HepG2 (cell line): ENCODE measurements around the gene CTIF. TPM values are rescaled to one million over a fixed set of nuclear protein-coding genes. Genes with fewer than 3 reads are reported as not detected.

Source experiments
- ATAC-seq: fragments of 200-7000 bp; cut with Tn5 transposase; 3 replicates; pipeline ENCODE4 v1.9.1; 2020; ENCODE audit warnings: mild to moderate bottlenecking, moderate library complexity
- BruUV-seq: library from RNA; stranded (reverse); fragments of 400-500 nt; replicated peaks from 2 replicates; lab custom pipeline; 2021; lab: Mats Ljungman, UMichigan
- CTCF ChIA-PET: fragments of 300-600 bp; formaldehyde crosslinking; extraction: SDS; loops from one replicate; lab custom pipeline; 2021; ENCODE audit warnings: low total read pairs, inconsistent platforms, low intra/inter-chr PET ratio; lab: Yijun Ruan, JAX
- POLR2A ChIA-PET: fragments of 350-600 bp; sonication (Branson Sonifier 250); formaldehyde crosslinking; loops from one replicate; lab custom pipeline; 2020; ENCODE audit warnings: antibody characterized with exemption, inconsistent platforms; lab: Yijun Ruan, JAX
- DNase-seq: peaks from one replicate; pipeline ENCODE4 v3.0.0-alpha.2; 2015; ENCODE audit warnings: low spot score
- FAIRE-seq: peaks from 3 replicates; lab custom pipeline; 2011; peaks lifted over from hg19 to GRCh38; lab: Jason Lieb, UNC
- H2AFZ ChIP-seq: one replicate; pipeline ENCODE4 v1.6.1; 2011; ENCODE audit warnings: low read length, inconsistent platforms
- H3K27ac ChIP-seq: fragments of 300-600 bp; 3 replicates; pipeline ENCODE4 v1.8.0; 2011; ENCODE audit warnings: mixed run types, mild to moderate bottlenecking, mixed read lengths, low read length, inconsistent platforms; ENCODE audit not compliant: insufficient read depth; ENCODE audit errors: extremely low read length
- H3K27me3 ChIP-seq, 2 experiments: fragments of 200-600 bp in 1 of 2; 2 replicates in 1 of 2; 3 replicates in 1 of 2; pipeline versions ENCODE4 v1.6.0 to v1.8.0; 2011; ENCODE audit warnings: low read length in 2 of 2, mild to moderate bottlenecking in 2 of 2, moderate library complexity in 2 of 2, inconsistent platforms in 1 of 2; ENCODE audit not compliant: insufficient read depth in 2 of 2, control insufficient read depth in 1 of 2
- H3K36me3 ChIP-seq, 2 experiments: fragments of 200-600 bp in 1 of 2; replicated peaks in 1 of 2; 2 replicates in 1 of 2; 3 replicates in 1 of 2; pipeline versions ENCODE4 v1.5.1 to v1.8.0; 2011; ENCODE audit warnings: low read length in 2 of 2, inconsistent platforms in 1 of 2; ENCODE audit not compliant: insufficient read depth in 2 of 2, control insufficient read depth in 1 of 2
- H3K4me1 ChIP-seq: 2 replicates; pipeline ENCODE4 v1.5.1; 2012; ENCODE audit warnings: low read length, inconsistent platforms; ENCODE audit not compliant: insufficient read depth
- H3K4me2 ChIP-seq: 2 replicates; pipeline ENCODE4 v1.6.0; 2011; ENCODE audit warnings: low read depth, low read length, inconsistent platforms
- H3K4me3 ChIP-seq, 3 experiments: fragments of 200-600 bp in 1 of 3; sonication (generic), shearing (Covaris generic) in 1 of 3; replicated peaks in 1 of 3; 2 replicates each; pipeline ENCODE4 v1.5.1; 2011 to 2016; ENCODE audit warnings: low read length in 3 of 3, inconsistent platforms in 2 of 3, low read depth in 2 of 3, mild to moderate bottlenecking in 2 of 3, control low read depth in 1 of 3, mixed read lengths in 1 of 3; ENCODE audit not compliant: insufficient read depth in 1 of 3
- H3K79me2 ChIP-seq: one replicate; pipeline ENCODE4 v1.6.1; 2011; ENCODE audit warnings: low read length, inconsistent platforms; ENCODE audit not compliant: insufficient read depth
- H3K9ac ChIP-seq: 2 replicates; pipeline ENCODE4 v1.6.0; 2011; ENCODE audit warnings: mild to moderate bottlenecking, low read depth, low read length, inconsistent platforms; ENCODE audit not compliant: insufficient read depth
- H3K9me3 ChIP-seq: 2 replicates; pipeline ENCODE4 v1.5.1; 2012; ENCODE audit warnings: mild to moderate bottlenecking, low read length
- H4K20me1 ChIP-seq: 2 replicates; pipeline ENCODE4 v1.6.0; 2011; ENCODE audit warnings: inconsistent platforms, mild to moderate bottlenecking, low read length, moderate library complexity; ENCODE audit not compliant: insufficient read depth
- DPF2 ChIP-seq: sonication (generic); formaldehyde crosslinking; IDR thresholded peaks from 2 replicates; pipeline ENCODE4 v1.4.0; 2020; ENCODE audit warnings: mild to moderate bottlenecking, low read depth, missing genetic modification reagents, borderline replicate concordance
- ESRRA ChIP-seq: sonication (generic); formaldehyde crosslinking; IDR thresholded peaks from 2 replicates; pipeline ENCODE4 v1.5.1; 2020; ENCODE audit warnings: mild to moderate bottlenecking, low read depth, missing genetic modification reagents
- FOXK1 ChIP-seq: sonication (generic); formaldehyde crosslinking; IDR thresholded peaks from 2 replicates; pipeline ENCODE4 v1.4.0; 2020; ENCODE audit warnings: low read depth, missing genetic modification reagents, borderline replicate concordance
- HDAC2 ChIP-seq: sonication (generic); formaldehyde crosslinking; IDR thresholded peaks from 2 replicates; pipeline ENCODE4 v1.4.0; 2020; ENCODE audit warnings: missing genetic modification reagents
- HNF4A ChIP-seq: sonication (generic); formaldehyde crosslinking; IDR thresholded peaks from 2 replicates; pipeline ENCODE4 v1.4.0; 2020; ENCODE audit warnings: missing genetic modification reagents
- HOXA9 ChIP-seq: sonication (generic); formaldehyde crosslinking; IDR thresholded peaks from 2 replicates; pipeline ENCODE4 v1.8.1; 2022; ENCODE audit warnings: missing genetic modification reagents, mild to moderate bottlenecking, moderate library complexity, borderline replicate concordance
- NR2F1 ChIP-seq, 2 experiments: fragments of 450-650 bp in 1 of 2; formaldehyde crosslinking in 1 of 2; IDR thresholded peaks; 2 replicates each; pipeline versions ENCODE4 v1.5.0 to v1.6.1; 2016 to 2020; ENCODE audit warnings: mild to moderate bottlenecking in 1 of 2, missing compliant biosample characterization in 1 of 2, missing genetic modification reagents in 1 of 2, moderate library complexity in 1 of 2
- NR3C1 ChIP-seq: sonication (generic); formaldehyde crosslinking; IDR thresholded peaks from 2 replicates; pipeline ENCODE4 v1.4.0; 2020; ENCODE audit warnings: missing genetic modification reagents
- POGZ ChIP-seq: sonication (generic); formaldehyde crosslinking; IDR thresholded peaks from 2 replicates; pipeline ENCODE4 v1.4.0; 2020; ENCODE audit warnings: mild to moderate bottlenecking, missing genetic modification reagents
- PPARG ChIP-seq: conservative IDR thresholded peaks from 2 replicates; pipeline ENCODE4 v1.6.1; 2016; ENCODE audit warnings: missing biosample characterization, missing genetic modification reagents
- SOX5 ChIP-seq: IDR thresholded peaks from 2 replicates; pipeline ENCODE4 v1.6.1; 2016; ENCODE audit warnings: borderline replicate concordance
- TAF1 ChIP-seq: sonication (generic); formaldehyde crosslinking; IDR thresholded peaks from 2 replicates; pipeline ENCODE4 v1.4.0; 2020; ENCODE audit warnings: missing genetic modification reagents
- ZBTB38 ChIP-seq: sonication (generic); formaldehyde crosslinking; IDR thresholded peaks from 2 replicates; pipeline ENCODE4 v1.5.1; 2020; ENCODE audit warnings: mild to moderate bottlenecking, missing genetic modification reagents
- WGBS: methylation state at CpG from one replicate; pipeline ENCODE4 v1.1.6; 2017; ENCODE audit warnings: low lambda C conversion rate; 5-methylcytosine and 5-hydroxymethylcytosine counted together
- in situ Hi-C: cut with HindIII; loops from 2 replicates; pipeline ENCODE4 v1.10.0; 2017; ENCODE audit warnings: low pct_unique_long_range_greater_than_20kb; ENCODE audit not compliant: extremely low pct_ligation_motif_present
- intact Hi-C: fragments of 100-400 bp; cut with micrococcal nuclease; formaldehyde crosslinking; loops from one replicate; pipeline ENCODE4 v1.10.0; 2022; ENCODE audit not compliant: unreplicated experiment
- polyA plus RNA-seq, 8 experiments: library from polyadenylated mRNA; depleted of rRNA in 3 of 8; stranded (reverse) in 7 of 8; unstranded in 1 of 8; fragments of >200 nt; fragmentation: Illumina TruSeq in 4 of 8; extraction: Trizol in 4 of 8; gene quantifications; 2 replicates each; pipeline versions ENCODE4 v1.2.1 to v1.2.3, GENCODE V29; 2011 to 2016; ENCODE audit warnings: low read depth in 4 of 8, missing spikeins in 1 of 8, mixed read lengths in 1 of 8; ENCODE audit not compliant: insufficient read depth in 1 of 8
- total RNA-seq, 5 experiments: library from RNA; depleted of rRNA; stranded (reverse); fragments of >200 nt; fragmentation: Illumina TruSeq; extraction: Trizol; gene quantifications; 2 replicates each; pipeline ENCODE4 v1.2.3, GENCODE V29; 2016; ENCODE audit warnings: low read depth in 1 of 5
- TF ChIP-seq, protein P1 (sequence below): sonication (generic); formaldehyde crosslinking; conservative IDR thresholded peaks from 2 replicates; pipeline ENCODE4 v1.4.0; 2020; ENCODE audit warnings: mild to moderate bottlenecking, missing genetic modification reagents, moderate library complexity

The CTIF gene
- total and polyA plus RNA-seq, 2 of the 13 experiments (the other 11 are each of a cell fraction or from before 2014, with no cell fraction given): 18.2 to 28.0 TPM

DNA sequence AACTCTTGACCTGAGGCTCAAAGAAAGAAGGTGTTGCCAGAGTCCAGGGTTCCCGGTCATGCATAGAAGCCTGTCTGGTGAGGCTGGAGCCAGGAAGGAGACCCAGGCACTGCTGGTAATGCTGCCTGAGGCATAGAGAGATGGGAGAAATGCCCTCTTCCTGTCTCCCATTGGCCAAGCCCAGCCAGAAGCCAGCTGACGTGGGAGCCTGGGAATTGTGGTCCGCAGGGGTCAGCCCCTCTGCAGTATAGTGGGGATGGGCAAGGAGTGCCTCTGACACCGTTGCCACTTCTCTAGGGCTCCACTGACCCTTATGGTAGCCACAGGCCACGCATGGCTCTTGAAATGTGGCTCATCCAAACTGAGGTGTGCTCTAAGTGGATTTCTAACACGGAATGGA, 95.7 kb downstream of the CTIF start:
- Histone ChIP-seq H3K79me2 (no peaks in the 10 kb centered on the region), H3K9ac (no peak overlapping the region), H3K27me3 (no peaks in the 10 kb centered on the region), H3K9me3 (no peaks in the 10 kb centered on the region), H3K27ac (peak overlapping the region; percentile 45), H2AFZ (no peak overlapping the region), H3K4me3 (no peak overlapping the region), H4K20me1 (no peaks in the 10 kb centered on the region), H3K4me2 (peak overlapping the region; percentile 37), H3K4me1 (peaks cover 64% of the 10 kb centered on the region), H3K36me3 (peaks cover 1 to 17% of the 10 kb centered on the region in 2 experiments; a peak in 4 of 5 replicates)
- intact Hi-C loops: loop anchor here (5.0 kb wide), 1 partner anchor 57 kb away; no protein-coding TSS in a partner anchor
- ATAC-seq (no peak), DNase-seq (no peak), FAIRE-seq (no peak)
- POLR2A ChIA-PET: interaction anchor here (1.0 kb wide), 1 partner anchor 59 kb away, joined by 4 read pairs; no protein-coding TSS in a partner anchor
- TF ChIP-seq ZBTB38 (CRISPR knock-in tag) (0 out of 2 replicates have a peak, but pooled peaks have one; percentile 27), HOXA9 (CRISPR knock-in tag) (no peak)
- no TSS peak for BruUV-seq
- WGBS: 96% methylated on average over 6 of the region's 6 CpGs
- in situ Hi-C loops: loop anchor here (10.0 kb wide), 1 partner anchor 160 kb away; no protein-coding TSS in a partner anchor
- CTCF ChIA-PET: no interaction called here

DNA sequence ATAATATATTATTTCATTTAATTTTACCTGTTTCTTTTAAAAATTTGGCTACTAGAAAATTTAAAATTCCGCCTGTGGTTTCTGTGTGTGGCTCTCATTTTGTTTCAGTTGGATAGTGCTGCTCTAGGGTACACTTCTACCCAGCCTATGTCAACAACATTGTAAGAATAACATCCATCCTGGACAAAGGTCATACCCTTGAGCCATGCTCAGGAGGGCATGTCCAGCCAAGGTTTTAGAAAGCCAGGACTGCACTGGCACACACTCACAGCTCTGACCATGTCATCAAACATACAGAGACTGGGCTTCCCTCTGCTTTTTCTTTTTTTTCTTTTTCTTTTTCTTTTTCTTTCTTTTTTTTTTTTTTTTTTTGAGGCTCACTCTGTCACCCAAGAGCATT, 96.1 kb downstream of the CTIF start:
- H3K4me1 ChIP-seq: peaks cover 59% of the 10 kb centered on the region
- H3K4me2 ChIP-seq: peak overlapping the region; percentile 37; the same call in 1 of the 2 replicates
- H3K27ac ChIP-seq: peak overlapping the region; percentile 24
- ChIA-PET POLR2A (interaction anchor here (0.9 to 1.0 kb wide), 2 partner anchors 14 to 59 kb away, joined by 3 to 4 read pairs; no protein-coding TSS in a partner anchor), CTCF (no interaction called here)
- no peaks in the 10 kb centered on the region for H4K20me1 ChIP-seq
- FAIRE-seq: peak; percentile 8
- DNase-seq: peak; percentile 54
- no peak overlapping the region for H2AFZ ChIP-seq
- no peaks in the 10 kb centered on the region for H3K27me3 ChIP-seq
- no TSS peak for BruUV-seq
- H3K9me3 ChIP-seq: no peaks in the 10 kb centered on the region
- no peak overlapping the region for H3K4me3 ChIP-seq
- H3K36me3 ChIP-seq: peaks cover 3 to 17% of the 10 kb centered on the region in 2 experiments; a peak in 4 of 5 replicates
- H3K79me2 ChIP-seq: no peaks in the 10 kb centered on the region
- no peak overlapping the region for H3K9ac ChIP-seq
- ATAC-seq: peak; percentile 61
- intact Hi-C loops: loop anchor here (5.0 kb wide), 1 partner anchor 58 kb away; no protein-coding TSS in a partner anchor
- WGBS: 91% methylated on average over 1 of the region's 1 CpG
- in situ Hi-C loops: loop anchor here (10.0 kb wide), 1 partner anchor 160 kb away; no protein-coding TSS in a partner anchor
- TF ChIP-seq ESRRA (CRISPR knock-in tag): peak; percentile 96
- peak; percentile 31; the same call in 1 of the 2 replicates for TF ChIP-seq FOXK1 (CRISPR knock-in tag)
- no peak for TF ChIP-seq TAF1
- TF ChIP-seq DPF2 (CRISPR knock-in tag): peak; percentile 21; the same call in 1 of the 2 replicates
- 0 out of 2 replicates have a peak, but pooled peaks have one; percentile 25 for TF ChIP-seq POGZ (CRISPR knock-in tag)
- no peak for TF ChIP-seq NR3C1
- 0 out of 2 replicates have a peak, but pooled peaks have one; percentile 34 for TF ChIP-seq SOX5 (CRISPR knock-in tag)
- peak; percentile 84 for TF ChIP-seq HNF4A (CRISPR knock-in tag)
- TF ChIP-seq NR2F1 (CRISPR knock-in tag; IDR thresholded peaks at IDR 0.05): 0 out of 4 replicates have a peak, but pooled peaks have one; percentile 30 to 41
- TF ChIP-seq HDAC2 (CRISPR knock-in tag): peak; percentile 67; the same call in 1 of the 2 replicates
- peak; percentile 87 for TF ChIP-seq PPARG (CRISPR knock-in tag)
- TF ChIP-seq, protein P1, sequence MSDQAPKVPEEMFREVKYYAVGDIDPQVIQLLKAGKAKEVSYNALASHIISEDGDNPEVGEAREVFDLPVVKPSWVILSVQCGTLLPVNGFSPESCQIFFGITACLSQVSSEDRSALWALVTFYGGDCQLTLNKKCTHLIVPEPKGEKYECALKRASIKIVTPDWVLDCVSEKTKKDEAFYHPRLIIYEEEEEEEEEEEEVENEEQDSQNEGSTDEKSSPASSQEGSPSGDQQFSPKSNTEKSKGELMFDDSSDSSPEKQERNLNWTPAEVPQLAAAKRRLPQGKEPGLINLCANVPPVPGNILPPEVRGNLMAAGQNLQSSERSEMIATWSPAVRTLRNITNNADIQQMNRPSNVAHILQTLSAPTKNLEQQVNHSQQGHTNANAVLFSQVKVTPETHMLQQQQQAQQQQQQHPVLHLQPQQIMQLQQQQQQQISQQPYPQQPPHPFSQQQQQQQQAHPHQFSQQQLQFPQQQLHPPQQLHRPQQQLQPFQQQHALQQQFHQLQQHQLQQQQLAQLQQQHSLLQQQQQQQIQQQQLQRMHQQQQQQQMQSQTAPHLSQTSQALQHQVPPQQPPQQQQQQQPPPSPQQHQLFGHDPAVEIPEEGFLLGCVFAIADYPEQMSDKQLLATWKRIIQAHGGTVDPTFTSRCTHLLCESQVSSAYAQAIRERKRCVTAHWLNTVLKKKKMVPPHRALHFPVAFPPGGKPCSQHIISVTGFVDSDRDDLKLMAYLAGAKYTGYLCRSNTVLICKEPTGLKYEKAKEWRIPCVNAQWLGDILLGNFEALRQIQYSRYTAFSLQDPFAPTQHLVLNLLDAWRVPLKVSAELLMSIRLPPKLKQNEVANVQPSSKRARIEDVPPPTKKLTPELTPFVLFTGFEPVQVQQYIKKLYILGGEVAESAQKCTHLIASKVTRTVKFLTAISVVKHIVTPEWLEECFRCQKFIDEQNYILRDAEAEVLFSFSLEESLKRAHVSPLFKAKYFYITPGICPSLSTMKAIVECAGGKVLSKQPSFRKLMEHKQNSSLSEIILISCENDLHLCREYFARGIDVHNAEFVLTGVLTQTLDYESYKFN (CRISPR knock-in tag): peak; percentile 73
